Fibroblast of lung (primary cell): Measurements from ENCODE around the gene MLN.

ENCODE experiments used
- CTCF ChIP-seq, 2 donors: IDR thresholded peaks in 1 of 2; conservative IDR thresholded peaks in 1 of 2; 1 replicate in 1 of 2; 2 replicates in 1 of 2; pipeline ENCODE4 v1.5.1; 2011 to 2012; ENCODE audit warnings: low read length in 2 of 2, control low read depth in 1 of 2, inconsistent platforms in 1 of 2, low read depth in 1 of 2, mild to moderate bottlenecking in 1 of 2
- EZH2 ChIP-seq: IDR thresholded peaks from 2 replicates; pipeline ENCODE4 v1.5.1; 2012; ENCODE audit warnings: low read length, control low read depth, mild to moderate bottlenecking; ENCODE audit errors: missing control alignments

DNA sequence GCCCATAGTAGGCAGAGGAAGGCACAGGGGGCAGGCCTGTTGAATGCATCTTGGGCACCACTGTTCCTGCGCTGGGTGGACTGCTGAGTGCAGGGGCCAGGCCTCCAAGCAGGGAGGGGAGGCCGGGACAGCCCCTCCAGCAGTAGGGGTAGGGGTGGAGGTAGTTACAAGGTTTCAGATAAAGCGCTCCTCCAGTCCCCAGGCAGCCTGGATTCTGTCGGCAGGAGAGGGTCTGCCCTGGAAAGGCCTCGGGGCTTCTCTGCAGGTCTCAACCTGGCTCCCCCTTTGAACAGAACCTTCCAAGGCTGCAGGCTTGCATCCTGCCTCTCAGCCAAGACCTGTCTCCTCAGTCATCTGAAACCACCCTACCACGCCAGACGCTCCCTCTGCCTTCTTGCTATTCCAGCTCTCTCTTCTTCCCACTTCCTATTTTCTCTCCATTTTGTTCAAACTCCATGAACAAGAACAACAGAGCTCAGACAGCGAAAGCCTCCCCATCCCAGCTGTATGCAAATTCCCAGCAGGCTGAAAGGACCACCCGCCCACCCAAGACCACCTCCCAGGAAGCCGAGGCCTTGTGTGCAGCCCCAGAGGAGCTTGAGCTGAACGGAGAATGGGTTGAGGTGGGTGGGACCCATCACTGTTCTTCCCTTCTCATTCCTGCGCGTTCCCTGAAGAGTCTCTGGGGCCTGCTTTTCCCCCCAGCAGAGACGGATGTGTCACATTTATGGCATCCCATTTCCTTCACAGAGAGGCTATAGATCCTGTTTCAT, 1.4 kb downstream of the MLN start:
- TF ChIP-seq CTCF (conservative IDR thresholded peaks at IDR 0.05 in 1 of 2, IDR thresholded peaks at IDR 0.05 in 1 of 2; ENCODE audit: low read depth in 1 of 2, low read length in 2 of 2) (no peak), EZH2 (no peak)
